ENCODE measurements around the gene ABHD12B. TPM values are rescaled to one million over a fixed set of nuclear protein-coding genes. Genes with fewer than 3 reads are reported as not detected.

The ABHD12B gene
- total RNA-seq, 2 experiments from 2014 or later: not detected

GRCh38 chr14:50924843-50925242, 53.0 kb downstream of the ABHD12B start:
- Mint-ChIP-seq H3K36me3 (ENCODE audit: low read depth) (no peaks in the 10 kb centered on the region), H3K27ac (no peak overlapping the region), H3K4me3 (no peak overlapping the region), H3K9me3 (no peaks in the 10 kb centered on the region), H3K4me1 (ENCODE audit: low read depth) (no peaks in the 10 kb centered on the region), H3K27me3 (peaks cover 5% of the 10 kb centered on the region)
- CTCF ChIA-PET: no interaction called here
- DNase-seq (no peak), ATAC-seq (no peak)
- intact Hi-C loops (cut with micrococcal nuclease): no loop called here
- TF ChIP-seq, protein P1, sequence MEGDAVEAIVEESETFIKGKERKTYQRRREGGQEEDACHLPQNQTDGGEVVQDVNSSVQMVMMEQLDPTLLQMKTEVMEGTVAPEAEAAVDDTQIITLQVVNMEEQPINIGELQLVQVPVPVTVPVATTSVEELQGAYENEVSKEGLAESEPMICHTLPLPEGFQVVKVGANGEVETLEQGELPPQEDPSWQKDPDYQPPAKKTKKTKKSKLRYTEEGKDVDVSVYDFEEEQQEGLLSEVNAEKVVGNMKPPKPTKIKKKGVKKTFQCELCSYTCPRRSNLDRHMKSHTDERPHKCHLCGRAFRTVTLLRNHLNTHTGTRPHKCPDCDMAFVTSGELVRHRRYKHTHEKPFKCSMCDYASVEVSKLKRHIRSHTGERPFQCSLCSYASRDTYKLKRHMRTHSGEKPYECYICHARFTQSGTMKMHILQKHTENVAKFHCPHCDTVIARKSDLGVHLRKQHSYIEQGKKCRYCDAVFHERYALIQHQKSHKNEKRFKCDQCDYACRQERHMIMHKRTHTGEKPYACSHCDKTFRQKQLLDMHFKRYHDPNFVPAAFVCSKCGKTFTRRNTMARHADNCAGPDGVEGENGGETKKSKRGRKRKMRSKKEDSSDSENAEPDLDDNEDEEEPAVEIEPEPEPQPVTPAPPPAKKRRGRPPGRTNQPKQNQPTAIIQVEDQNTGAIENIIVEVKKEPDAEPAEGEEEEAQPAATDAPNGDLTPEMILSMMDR (IDR thresholded peaks at IDR 0.05): no peak
- POLR2A ChIA-PET: no interaction called here

DNA sequence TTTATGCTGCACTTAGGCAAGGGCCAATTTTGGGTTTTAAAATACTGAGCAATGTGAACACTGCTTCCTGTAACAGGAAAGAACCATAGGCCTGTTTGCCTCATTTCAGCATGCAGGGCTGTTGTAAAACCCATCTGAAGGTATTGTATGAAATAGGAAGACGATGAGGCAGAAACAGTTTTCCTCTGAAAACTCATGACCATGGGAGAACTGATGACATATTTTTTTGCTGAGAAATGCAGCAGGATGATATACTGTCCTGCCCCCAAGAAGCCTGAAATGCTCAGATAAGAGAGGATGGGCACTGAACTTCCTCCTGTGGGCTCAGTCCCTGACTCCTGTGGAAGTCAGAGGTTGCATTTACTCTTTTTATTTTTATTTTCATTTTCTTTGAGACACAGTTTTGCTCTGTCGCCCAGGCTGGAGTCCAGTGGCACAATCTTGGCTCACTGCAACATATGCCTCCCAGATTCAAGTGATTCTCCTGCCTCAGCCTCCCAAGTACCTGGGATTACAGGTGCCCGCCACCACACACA, 55.1 kb downstream of the ABHD12B start:
- Mint-ChIP-seq H3K4me1 (ENCODE audit: low read depth) (no peaks in the 10 kb centered on the region), H3K9me3 (no peaks in the 10 kb centered on the region), H3K36me3 (ENCODE audit: low read depth) (no peaks in the 10 kb centered on the region), H3K27me3 (peaks cover 5% of the 10 kb centered on the region), H3K27ac (no peak overlapping the region), H3K4me3 (no peak overlapping the region)
- no peak for ATAC-seq
- intact Hi-C loops (cut with micrococcal nuclease): no loop called here
- ChIA-PET CTCF (interaction anchor here (1.1 kb wide), 1 partner anchor 67 kb away, joined by 3 read pairs; no protein-coding TSS in a partner anchor), POLR2A (no interaction called here)
- TF ChIP-seq, protein P1 (IDR thresholded peaks at IDR 0.05): no peak
- DNase-seq: no peak

GRCh38 chr14:50928002-50928635, 56.3 kb downstream of the ABHD12B start:
- ChIA-PET POLR2A (no interaction called here), CTCF (no interaction called here)
- H3K27ac Mint-ChIP-seq: no peak overlapping the region
- ATAC-seq (no peak), DNase-seq (no peak)
- TF ChIP-seq, protein P1 (IDR thresholded peaks at IDR 0.05): no peak
- no peaks in the 10 kb centered on the region for H3K4me1 Mint-ChIP-seq (ENCODE audit: low read depth)
- H3K4me3 Mint-ChIP-seq: no peak overlapping the region
- H3K9me3 Mint-ChIP-seq: no peaks in the 10 kb centered on the region
- H3K27me3 Mint-ChIP-seq: peaks cover 5% of the 10 kb centered on the region
- intact Hi-C loops (cut with micrococcal nuclease): no loop called here
- H3K36me3 Mint-ChIP-seq (ENCODE audit: low read depth): no peaks in the 10 kb centered on the region

DNA sequence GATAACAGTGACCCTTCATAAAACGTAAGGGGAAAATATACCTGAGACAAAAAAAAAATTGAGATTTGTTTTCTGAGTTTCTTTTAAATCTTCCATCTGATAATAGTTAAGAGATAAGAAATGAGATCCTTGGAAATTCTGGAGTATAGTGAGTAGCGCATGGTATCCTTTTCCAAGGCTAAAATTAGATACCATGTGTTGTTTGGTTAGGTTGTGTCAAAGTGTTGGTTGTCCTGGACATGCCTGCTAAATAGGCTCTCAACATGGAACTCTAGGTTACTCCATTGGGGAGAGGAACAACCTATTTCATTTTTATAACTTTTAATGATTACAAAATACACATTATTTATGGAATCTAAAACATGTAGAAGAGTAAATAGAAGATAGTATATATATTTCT, 57.7 kb downstream of the ABHD12B start:
- Mint-ChIP-seq H3K27me3 (peaks cover 5% of the 10 kb centered on the region), H3K9me3 (no peaks in the 10 kb centered on the region), H3K36me3 (ENCODE audit: low read depth) (no peaks in the 10 kb centered on the region), H3K27ac (no peak overlapping the region), H3K4me3 (no peak overlapping the region), H3K4me1 (ENCODE audit: low read depth) (no peaks in the 10 kb centered on the region)
- ChIA-PET POLR2A (no interaction called here), CTCF (no interaction called here)
- ATAC-seq (no peak), DNase-seq (no peak)
- TF ChIP-seq, protein P1 (IDR thresholded peaks at IDR 0.05): no peak
- intact Hi-C loops (cut with micrococcal nuclease): no loop called here

- Mint-ChIP-seq H3K27me3 (peaks cover 6% of the 10 kb centered on the region), H3K4me3 (no peak overlapping the region), H3K9me3 (no peaks in the 10 kb centered on the region), H3K4me1 (ENCODE audit: low read depth) (no peaks in the 10 kb centered on the region), H3K36me3 (ENCODE audit: low read depth) (no peaks in the 10 kb centered on the region), H3K27ac (no peak overlapping the region)
- TF ChIP-seq, protein P1 (IDR thresholded peaks at IDR 0.05): no peak
- ChIA-PET POLR2A (no interaction called here), CTCF (no interaction called here)
- intact Hi-C loops (cut with micrococcal nuclease): no loop called here
- no peak for ATAC-seq
- no peak for DNase-seq
These were observed 59.7 kb downstream of the ABHD12B start for GRCh38 chr14:50931559-50931958.

Measured in activated CD8-positive, alpha-beta T cell treated with anti-CD3 and anti-CD28 coated beads for 36 hours (primary cell).